Fibroblast of lung (primary cell): ENCODE results near the gene LINC01488.

Source experiments
- CTCF ChIP-seq, 2 donors: IDR thresholded peaks in 1 of 2; conservative IDR thresholded peaks in 1 of 2; 1 replicate in 1 of 2; 2 replicates in 1 of 2; pipeline ENCODE4 v1.5.1; 2011 to 2012; ENCODE audit warnings: low read length in 2 of 2, control low read depth in 1 of 2, inconsistent platforms in 1 of 2, low read depth in 1 of 2, mild to moderate bottlenecking in 1 of 2
- EZH2 ChIP-seq: IDR thresholded peaks from 2 replicates; pipeline ENCODE4 v1.5.1; 2012; ENCODE audit warnings: low read length, control low read depth, mild to moderate bottlenecking; ENCODE audit errors: missing control alignments

GRCh38 chr11:69486056-69486772 is 4.8 kb downstream of the LINC01488 start:
- TF ChIP-seq CTCF (conservative IDR thresholded peaks at IDR 0.05 in 1 of 2, IDR thresholded peaks at IDR 0.05 in 1 of 2; ENCODE audit: low read depth in 1 of 2, low read length in 2 of 2) = no peak
- TF ChIP-seq EZH2 = no peak
